Right lung (tissue), 5 donors: ENCODE results near the gene PAX9. TPM values are rescaled to one million over a fixed set of nuclear protein-coding genes. Genes with fewer than 3 reads are reported as not detected.

Experiments used
- DNase-seq, 2 donors: peaks; one replicate each; pipeline ENCODE4 v3.0.0-alpha.2; 2013
- polyA plus RNA-seq, 5 donors: library from polyadenylated mRNA; unstranded; fragments of 120-200 nt; gene quantifications; one replicate each; pipeline versions ENCODE4 v1.2.1 to v1.2.3, GENCODE V29; 2013; ENCODE audit warnings: inconsistent platforms in 1 of 5, low replicate concordance in 1 of 5; ENCODE audit not compliant: insufficient read length in 5 of 5, insufficient read depth in 1 of 5

The PAX9 gene
- polyA plus RNA-seq, 5 donors = 0.43 to 0.68 (median 0.56) TPM

DNA sequence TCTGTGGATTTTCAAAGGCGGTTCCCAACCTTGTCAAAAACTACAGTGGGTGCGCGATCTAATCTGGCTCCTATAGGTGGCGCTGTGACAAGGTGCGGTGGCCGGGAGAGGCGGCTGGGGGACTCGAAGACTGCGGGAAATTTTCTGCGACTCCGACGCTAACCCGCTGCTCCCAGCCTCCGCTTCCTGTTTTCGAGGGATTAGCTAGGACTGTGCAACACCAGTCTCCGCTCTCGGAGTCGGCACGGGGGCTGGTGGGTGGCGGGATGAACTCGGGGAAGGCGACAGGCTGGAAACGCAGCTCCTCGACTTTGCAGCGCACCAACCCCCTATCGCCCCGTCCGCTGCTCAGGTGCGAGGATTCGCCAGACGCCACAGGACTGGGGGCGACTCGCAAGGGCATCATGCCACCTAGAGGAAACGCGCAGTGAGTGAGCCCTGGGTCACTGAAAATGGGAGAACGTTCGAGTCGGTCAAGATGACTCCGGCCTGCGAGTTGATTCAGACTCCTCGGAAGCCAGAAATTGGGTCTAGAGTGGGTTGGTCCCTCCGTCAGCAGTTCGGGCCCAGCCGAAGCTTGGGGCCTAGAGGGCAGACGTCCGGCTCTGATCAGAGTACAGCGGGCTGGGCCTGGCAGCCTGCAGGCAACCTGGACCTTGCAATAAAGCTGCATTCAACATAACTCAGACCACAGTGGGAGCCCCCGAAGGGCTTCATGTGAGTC lies 5.5 kb upstream of the PAX9 start:
- no peak for DNase-seq

DNA sequence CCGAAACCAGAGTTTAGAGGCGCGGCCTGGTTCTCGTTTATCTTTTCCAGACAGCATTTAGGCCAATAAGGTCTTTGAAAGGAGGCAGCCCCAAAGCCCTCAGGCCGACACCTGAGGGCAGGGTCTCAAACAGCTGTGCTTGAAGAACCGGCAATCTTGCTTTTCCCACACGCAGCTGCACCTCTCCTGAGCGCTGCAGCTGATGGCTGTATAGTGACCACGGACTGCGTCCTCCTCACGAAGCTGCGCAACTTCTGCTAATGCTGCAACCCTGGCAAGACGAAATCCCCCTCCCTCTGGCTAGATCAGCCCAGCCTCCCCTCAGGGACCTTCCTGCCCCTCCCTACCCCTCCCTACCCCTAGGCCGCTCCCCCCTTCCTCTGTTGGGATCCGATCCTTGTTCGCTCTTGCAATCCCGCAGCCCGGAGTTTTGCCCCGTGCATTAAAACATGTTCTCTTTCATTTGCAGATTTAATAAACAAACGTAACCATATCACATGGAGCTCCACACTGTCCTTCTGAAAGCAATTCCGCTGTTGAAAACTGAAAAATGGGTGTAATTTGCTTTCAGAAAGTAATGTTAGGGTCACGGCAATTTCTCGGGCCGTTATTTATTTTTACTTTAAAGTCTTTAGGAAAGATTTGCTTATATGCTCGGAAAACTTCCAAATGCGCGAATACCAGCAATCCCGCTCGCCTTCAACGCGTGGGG lies 4.8 kb upstream of the PAX9 start:
- DNase-seq = no peak

DNA sequence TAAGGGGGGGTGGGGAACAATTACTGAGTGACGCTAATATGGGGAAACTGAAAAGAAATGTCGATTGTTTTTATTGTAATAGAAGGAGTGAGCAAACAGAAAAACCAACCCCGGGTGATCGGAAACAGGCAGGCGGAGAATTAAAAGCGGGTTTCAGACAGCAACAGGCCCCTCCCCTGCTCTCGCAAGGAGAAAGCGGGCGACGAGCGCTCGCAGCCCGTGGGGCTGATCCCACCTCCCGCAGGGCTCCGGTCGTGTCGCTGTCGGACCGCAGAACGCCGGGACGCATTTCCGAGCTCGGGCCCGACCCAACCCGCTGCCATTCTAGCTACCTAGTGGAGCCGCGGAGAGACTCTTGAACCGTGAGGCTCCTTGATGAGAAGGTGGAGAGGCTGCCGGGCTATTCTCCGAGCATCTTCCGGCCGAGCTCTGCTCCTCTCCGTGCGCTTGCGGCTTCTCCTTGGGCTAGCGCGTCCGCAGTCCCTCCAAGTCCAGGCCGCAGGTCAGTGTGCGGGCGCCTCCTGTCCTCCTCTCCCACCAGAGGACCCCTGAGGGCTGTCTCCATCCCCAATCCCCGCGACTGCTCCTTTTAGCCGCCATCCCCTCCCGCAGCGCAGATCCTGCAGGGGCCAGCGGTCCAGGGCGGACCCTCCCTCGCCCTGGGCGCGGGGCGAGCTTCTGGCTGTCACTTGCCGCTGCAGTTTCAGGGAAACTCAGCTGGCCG lies 4.1 kb upstream of the PAX9 start:
- no peak for DNase-seq

DNA sequence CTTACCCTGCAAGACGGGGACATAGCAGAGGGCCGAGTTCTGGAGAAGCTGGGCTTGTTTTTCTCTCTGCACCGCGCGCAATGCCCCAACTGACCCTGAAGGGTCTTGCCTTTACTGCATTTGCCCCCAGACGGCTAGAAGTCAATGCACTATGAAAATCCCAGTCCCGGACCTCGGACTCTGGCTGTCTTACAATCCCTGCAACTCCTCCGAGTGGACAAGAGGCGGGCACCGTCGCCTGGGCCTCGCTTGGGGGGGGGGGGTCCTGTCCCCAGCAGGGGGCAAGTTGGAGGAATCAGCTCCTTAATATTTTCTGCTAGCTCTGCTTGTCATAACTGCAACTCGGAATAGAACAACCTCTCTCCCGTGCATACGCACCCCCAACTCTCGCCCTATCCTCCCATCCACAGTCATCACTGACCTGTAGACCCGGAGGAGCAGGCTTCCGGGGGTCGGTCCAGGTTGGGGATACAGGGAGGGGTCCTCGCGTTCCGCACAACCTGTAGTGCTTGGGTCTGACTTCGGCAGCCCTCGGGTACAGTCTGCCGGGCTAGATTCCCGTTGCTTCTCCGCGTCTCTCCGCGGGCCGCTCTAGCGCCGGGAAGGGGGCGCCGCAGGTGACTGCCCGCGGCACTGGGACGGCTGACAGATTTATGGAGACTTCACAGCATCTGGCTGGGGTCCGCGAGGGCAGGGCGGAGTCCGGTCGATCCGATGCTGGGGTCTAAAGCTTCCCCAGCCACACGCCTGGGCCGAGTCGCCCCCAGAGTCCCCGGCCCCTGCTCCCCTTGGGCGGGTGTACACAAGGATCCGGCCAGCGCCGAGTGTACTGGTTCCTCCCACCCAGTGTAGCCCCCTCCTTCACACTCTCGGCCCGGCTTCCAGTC lies 3.3 kb upstream of the PAX9 start:
- no peak for DNase-seq

DNA sequence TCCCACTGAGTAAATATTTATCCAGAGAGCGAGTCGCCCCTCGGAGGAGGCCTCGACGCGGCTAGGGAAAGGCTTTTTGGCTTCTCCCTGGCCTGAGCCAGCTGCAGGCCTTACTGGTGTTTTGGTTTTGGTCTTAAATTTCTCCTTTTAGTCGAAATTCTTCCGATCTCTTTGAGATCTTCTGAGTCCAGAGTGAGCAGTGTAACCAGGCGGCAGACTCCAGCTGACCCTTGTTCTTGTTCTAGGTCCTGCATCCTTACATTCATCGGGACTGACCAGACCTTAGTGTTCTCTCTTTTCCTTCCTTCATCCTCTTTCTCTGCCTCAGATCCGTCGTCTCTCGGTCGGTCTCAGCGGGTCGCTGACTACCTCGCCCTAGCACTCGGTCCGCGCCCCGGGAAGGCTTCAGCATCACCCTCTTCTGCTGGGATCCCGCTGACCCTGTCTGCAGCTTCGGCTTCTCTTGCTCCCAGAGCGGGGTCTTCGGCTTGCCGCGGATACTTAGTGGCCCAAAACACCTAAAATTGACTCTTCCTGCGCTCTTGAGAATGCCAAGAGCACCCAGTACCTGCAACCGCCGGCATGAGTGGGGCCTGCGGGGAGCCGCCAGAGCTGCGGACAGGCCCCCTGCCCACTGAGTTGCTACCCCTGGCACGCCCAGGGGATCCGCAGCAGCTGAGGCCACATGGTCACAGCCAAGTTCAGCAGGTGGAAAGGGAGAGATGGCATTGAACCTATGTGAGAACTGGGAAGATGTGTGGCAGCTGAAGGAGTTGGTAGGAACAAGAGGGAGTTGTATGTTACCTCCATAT lies 2.4 kb upstream of the PAX9 start:
- DNase-seq = no peak

DNA sequence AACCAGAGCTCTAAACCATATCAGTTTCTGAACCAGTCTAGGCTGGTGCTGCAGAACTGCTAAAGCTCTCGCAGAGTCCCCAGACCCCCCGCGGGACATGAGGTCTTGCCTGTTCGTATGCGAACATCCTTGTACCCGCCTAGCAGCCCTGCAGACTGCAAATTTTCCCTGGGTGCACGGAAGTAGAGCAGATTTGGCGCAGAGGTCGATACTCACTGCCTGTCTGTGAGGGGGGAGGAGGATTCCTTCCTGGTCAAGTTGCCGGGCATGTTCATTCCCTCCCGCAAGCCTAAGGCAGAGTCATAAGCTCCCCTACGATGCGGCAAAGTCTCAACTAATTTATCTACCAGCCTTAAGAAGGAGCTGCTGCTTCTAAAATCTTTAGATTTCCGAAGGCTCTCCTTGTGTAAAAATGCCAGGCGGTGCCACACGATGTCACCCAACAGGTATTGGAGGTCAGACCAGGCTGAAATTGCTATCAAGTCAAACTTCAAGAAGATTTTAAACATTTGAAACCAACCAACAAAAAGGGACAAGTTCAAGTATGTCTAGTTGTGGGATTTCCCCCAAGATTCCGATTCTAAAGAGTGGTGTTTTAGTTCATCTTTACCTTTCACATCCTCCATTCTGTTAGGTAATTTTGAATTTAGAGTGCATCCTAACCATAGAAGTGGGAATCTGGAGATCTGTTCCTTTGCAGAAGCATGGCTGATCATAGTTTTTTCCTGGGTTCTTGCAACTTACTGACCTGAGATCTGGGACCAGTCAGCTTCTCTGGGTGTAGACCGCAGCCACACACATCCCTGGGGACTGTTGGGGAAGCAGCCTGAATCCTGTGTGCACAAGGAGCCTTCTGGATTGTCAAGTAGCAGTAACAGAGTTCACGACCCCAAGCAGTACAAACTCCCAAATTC lies 1.6 kb upstream of the PAX9 start:
- no peak for DNase-seq

DNA sequence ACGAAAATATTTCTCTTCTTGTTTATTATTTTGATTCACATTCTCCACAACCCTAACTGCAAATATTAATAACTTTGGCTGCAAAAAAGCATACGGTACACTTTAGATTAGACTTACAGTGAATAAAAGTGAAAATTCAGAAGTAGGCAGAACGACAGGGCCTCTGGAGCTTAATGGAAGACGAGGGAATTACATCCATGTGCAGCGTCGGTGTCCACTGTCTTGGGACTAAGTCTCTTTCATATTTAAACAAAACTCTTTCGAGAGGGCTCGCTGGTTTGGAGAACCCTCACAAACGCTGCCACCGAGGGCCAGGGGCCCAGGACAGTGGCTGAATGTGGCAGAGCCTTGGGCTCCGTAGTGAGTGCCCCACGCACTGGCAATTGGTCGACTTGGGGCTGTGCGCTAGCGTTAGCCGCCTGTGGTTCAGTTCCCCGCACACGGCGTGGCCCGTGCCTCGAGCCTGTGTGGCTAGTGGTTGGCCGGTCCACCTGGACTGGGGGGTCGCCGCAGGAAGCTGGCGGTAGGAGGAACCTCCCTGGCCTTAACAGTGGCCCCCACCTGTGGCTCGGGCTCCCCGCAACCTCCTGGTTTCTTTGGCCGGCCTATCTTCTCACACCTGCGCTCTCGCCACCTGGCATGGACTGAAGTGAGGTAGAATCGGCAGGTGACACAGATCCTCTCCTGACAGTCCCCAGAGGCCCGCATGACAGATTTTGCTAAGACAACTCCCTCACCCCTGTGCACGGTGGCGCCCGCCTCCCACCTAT lies 739 bp upstream of the PAX9 start:
- DNase-seq = no peak

DNA sequence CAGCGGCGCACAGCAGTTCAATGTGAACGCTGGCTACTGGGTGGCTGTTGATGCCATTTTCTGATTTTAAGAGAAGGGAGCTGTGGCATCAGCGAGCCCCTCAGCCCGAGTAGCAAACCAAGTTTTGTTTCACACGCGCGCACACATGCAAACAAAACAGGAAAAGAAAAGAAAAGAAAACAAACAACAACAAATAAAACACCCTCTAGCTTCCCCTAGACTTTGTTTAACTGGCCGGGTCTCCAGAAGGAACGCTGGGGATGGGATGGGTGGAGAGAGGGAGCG lies 540 bp downstream of the PAX9 start:
- no peak for DNase-seq

DNA sequence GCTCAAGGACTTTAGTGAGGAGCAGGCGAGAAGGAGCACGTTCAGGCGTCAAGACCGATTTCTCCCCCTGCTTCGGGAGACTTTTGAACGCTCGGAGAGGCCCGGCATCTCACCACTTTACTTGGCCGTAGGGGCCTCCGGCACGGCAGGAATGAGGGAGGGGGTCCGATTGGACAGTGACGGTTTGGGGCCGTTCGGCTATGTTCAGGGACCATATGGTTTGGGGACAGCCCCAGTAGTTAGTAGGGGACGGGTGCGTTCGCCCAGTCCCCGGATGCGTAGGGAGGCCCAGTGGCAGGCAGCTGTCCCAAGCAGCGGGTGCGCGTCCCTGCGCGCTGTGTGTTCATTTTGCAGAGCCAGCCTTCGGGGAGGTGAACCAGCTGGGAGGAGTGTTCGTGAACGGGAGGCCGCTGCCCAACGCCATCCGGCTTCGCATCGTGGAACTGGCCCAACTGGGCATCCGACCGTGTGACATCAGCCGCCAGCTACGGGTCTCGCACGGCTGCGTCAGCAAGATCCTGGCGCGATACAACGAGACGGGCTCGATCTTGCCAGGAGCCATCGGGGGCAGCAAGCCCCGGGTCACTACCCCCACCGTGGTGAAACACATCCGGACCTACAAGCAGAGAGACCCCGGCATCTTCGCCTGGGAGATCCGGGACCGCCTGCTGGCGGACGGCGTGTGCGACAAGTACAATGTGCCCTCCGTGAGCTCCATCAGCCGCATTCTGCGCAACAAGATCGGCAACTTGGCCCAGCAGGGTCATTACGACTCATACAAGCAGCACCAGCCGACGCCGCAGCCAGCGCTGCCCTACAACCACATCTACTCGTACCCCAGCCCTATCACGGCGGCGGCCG lies 1.1 kb downstream of the PAX9 start:
- DNase-seq = no peak

DNA sequence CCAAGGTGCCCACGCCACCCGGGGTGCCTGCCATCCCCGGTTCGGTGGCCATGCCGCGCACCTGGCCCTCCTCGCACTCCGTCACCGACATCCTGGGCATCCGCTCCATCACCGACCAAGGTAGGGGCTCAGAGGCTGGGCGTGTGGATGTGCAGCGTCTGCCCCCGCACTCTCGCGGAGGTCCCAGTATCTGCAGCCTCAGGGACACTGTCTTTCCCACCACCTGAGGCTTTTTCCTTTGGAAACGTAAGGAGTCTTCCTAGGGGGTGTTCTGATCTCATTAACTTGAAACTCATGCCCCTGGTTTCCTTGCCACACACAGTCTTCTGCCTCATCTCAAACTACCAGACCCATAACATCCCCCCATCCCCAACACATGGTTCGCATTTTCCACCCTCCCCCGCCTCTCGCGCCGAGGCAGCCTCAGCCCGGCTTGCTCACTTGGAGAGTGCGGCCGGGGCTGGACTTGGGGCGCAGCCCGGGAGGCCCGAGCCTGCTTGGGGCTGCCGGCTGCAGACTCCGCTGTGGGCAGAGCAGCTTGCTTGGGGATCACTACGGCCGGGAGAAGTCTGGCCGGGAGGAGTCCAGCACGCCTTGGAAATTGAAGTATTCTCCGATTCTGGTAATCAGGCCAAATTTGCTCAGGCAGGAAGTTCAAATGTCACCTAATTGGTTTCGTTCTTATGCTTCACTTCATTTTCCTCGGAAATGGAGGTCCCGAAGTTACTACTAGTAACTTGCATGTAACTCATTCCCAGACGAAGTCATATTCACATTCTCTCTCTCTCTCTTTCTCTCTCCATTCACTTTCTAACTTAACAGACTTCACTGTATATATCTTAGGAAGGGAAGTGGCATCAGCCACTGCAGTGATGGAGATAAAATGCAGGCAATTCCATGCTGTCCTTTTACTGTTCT lies 2.0 kb downstream of the PAX9 start:
- DNase-seq = no peak

DNA sequence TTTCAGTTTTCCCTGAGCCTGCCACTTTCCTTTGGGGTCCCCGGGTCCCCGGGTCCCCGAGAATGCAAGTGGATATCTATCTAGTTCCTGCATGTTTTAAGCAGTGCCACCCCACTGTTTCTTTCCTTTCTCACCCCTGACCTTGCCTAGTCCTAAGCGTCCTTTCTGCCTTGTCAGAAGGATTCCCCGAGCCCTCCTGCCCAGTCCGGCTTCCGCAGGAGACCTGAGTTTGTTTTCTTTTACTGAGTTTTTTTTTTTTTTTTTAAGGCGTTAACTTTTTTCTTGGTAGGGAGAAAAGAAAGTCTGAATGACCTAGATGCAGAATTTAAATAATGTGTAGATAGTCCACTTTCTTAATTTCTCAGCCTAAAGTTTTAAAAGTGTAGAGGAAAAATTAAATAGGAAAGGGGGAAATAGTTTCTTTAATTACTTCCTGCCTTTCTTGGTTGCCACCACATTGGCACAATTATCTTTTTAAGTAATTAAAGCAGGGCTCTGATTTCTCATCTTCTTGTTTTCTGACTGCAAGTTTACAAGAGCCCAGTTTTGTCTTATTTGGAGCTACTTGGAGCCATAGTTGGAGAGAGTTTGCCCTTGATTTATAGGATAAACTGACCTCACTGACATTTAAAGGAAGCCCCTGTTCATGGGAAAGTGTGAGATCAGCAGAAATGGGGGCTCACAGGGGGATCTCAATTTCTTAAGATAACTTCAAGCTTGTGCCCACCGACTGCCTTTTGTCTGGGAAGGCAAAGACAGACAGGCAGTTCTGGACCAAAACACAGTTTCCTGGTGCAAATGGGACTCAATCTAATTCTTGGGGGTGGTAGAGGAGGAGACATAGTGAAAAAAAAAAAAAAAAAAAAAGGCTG lies 2.9 kb downstream of the PAX9 start:
- no peak for DNase-seq

DNA sequence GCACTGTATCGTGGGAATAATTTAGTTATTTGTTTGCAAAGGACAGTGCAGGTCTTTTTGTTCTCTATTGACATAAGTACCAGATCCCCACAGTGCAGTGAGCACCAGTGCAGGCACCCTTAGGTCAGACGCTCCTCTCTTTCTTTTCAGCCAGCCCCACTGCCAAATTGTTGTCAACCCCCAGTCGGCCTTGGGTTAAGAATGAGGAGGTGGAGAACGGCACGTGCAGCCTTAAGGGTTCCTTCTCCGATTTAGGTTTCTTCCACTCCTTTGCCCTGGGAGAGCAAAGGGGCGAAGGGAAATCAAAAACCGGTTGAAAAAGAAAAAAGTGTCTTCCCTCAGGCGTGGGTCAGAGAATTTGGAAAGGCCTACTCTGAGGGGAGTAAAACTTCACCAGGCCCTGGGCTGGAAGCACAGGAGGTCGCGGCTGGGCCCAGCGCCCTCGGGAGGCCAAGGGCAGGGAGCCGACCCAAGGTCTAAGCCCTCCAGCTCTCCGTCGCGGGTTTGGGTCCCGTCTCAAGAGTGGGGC lies 4.3 kb downstream of the PAX9 start:
- DNase-seq = no peak

DNA sequence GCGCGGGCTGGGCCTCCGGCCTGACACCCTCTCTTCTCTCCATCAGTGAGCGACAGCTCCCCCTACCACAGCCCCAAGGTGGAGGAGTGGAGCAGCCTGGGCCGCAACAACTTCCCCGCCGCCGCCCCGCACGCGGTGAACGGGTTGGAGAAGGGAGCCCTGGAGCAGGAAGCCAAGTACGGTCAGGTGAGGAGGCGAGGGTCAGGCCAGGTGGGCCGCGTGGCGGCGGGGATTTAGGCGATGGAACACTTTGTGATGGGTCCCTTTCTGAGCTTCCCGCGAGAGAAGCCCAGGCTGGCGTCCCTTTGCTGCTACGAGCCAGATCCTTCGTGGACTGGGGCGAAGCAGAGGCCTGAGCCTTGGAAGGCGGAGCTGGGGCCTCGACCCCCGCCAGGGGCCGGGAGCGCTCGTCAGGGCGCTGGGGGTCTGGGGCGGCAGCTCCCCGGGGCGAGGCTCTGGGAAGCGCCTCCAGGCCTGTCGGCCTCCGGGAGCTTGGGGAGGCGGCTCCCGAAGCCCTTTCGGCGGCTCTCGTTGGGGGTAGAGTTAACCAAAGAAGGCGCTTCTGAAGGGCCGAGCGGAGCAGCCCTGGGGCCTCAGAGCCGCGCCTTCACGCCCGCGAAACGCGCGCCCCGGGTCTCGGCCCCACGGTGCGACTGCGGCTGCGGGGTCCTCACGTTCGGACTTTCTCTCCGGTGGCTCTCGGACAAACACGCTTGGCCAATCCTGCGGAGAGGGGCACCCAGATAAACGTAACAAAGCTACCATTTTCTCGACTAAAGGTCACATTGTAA lies 5.0 kb downstream of the PAX9 start:
- no peak for DNase-seq

DNA sequence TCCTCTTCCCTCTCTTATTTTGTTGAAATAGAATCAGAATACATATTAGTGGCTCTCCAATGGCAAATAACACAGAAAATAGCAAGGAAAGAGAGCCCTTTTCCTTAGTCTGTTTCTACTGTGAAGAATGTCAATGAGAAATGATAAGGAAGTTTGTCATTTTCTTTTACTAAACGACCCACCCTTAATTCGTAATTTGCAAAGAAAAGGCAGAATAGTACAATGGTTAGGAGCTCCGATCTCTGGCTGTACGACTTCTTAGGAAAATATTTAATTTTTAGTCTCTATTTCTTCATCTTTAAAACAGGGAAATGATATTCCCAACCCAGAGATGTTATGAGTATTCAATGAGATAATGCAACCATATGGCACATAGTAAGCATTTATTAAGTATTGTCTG lies 6.0 kb downstream of the PAX9 start:
- no peak for DNase-seq

DNA sequence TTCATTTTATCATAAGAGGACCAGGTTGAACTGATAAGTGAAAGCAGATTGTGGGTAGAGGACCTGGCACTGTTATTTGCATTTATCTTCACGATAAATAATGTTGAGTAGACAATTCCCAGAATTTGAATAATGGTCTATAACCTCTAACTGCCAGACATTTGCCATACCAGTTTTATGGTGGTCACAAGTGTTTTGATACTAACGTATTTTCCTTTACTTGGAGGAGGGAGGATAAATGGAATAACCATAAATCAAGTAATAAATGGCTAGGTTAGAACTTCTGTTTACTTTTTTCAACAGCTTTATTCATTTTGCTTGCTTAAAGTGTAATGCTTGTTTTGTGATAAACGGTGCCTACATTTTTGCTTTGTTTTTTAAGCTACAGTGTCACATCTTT lies 9.5 kb downstream of the PAX9 start:
- DNase-seq = no peak
